A673 (cell line): ENCODE results near the gene BEST2.

Source experiments
- EZH2 ChIP-seq: fragments of 200-600 bp; sonication (generic); IDR thresholded peaks from 2 replicates; pipeline ENCODE4 v1.6.1; 2017; ENCODE audit warnings: borderline replicate concordance, low read depth, mild to moderate bottlenecking, mixed read lengths, antibody characterized with exemption, low read length; ENCODE audit not compliant: poor library complexity, severe bottlenecking
- TF ChIP-seq, protein P1 (sequence below): fragments of 300-800, 200-600 bp; sonication (generic); conservative IDR thresholded peaks from 2 replicates; pipeline ENCODE4 v1.5.1; 2017; ENCODE audit warnings: low read depth, mild to moderate bottlenecking, antibody characterized with exemption, low read length, moderate library complexity, mixed read lengths

DNA sequence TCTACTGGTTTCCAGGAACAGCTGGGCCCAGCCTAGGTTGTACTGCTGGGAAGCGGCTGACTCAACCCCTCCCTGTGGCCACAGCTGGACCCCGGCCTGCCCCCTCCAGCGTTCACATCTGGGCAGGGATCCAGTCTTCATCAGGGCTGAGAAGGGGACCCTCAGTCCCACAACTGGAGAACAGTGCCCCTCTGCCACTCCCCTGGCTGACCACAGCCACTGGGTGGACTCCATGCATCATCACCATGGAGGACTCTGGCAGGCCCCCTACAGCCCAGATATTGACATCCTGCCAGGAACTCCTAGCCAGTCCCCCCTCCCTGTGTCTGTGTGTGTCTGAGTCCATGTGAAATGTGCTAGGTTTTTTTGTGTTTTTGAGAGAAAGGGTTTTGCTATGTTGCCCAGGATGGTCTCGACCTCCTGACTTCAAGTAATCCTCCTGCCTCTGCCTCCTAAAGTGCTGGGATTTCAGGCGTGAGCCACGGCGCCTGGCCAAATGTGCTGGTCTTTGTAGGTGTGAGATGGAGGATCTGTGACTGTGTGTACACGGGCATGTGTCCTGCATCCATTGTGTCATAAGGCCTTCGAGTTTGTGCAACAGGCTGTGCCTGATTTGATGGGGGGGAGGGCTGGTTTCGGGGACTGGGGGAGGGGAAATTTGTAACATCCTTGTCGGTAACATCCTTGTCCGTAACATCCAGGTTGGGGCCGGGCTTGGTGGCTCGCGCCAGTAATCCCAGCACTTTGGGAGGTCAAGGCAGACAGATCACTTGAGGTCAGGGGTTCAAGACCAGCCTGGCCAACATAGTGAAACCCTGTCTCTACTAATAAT lies 27.8 kb downstream of the BEST2 start:
- TF ChIP-seq, protein P1, sequence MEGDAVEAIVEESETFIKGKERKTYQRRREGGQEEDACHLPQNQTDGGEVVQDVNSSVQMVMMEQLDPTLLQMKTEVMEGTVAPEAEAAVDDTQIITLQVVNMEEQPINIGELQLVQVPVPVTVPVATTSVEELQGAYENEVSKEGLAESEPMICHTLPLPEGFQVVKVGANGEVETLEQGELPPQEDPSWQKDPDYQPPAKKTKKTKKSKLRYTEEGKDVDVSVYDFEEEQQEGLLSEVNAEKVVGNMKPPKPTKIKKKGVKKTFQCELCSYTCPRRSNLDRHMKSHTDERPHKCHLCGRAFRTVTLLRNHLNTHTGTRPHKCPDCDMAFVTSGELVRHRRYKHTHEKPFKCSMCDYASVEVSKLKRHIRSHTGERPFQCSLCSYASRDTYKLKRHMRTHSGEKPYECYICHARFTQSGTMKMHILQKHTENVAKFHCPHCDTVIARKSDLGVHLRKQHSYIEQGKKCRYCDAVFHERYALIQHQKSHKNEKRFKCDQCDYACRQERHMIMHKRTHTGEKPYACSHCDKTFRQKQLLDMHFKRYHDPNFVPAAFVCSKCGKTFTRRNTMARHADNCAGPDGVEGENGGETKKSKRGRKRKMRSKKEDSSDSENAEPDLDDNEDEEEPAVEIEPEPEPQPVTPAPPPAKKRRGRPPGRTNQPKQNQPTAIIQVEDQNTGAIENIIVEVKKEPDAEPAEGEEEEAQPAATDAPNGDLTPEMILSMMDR: no peak
- no peak for TF ChIP-seq EZH2
